H9 (cell line): Measurements from ENCODE around the gene LCE3B. TPM values are rescaled to one million over a fixed set of nuclear protein-coding genes. Genes with fewer than 3 reads are reported as not detected.

ENCODE experiments used
- DNase-seq: peaks from one replicate; pipeline ENCODE4 v3.0.0-alpha.2; 2017
- H2AFZ ChIP-seq: one replicate; pipeline ENCODE4 v1.6.1; 2013; ENCODE audit warnings: mild to moderate bottlenecking, low read length, control low read depth, moderate library complexity
- H2AK5ac ChIP-seq: 2 replicates; pipeline ENCODE4 v1.6.1; 2013; ENCODE audit warnings: low read length, control low read depth, mixed read lengths; ENCODE audit not compliant: insufficient read length
- H2BK120ac ChIP-seq: one replicate; pipeline ENCODE4 v1.6.1; 2013; ENCODE audit warnings: low read depth, mild to moderate bottlenecking, low read length, control low read depth, inconsistent platforms; ENCODE audit not compliant: poor library complexity, severe bottlenecking
- H2BK12ac ChIP-seq: 2 replicates; pipeline ENCODE4 v1.6.1; 2013; ENCODE audit warnings: low read length, control low read depth, mixed read lengths, low read depth; ENCODE audit not compliant: insufficient read length
- H2BK15ac ChIP-seq: 2 replicates; pipeline ENCODE4 v1.6.1; 2013; ENCODE audit warnings: low read depth, low read length, control low read depth
- H2BK20ac ChIP-seq: one replicate; pipeline ENCODE4 v1.6.1; 2013; ENCODE audit warnings: low read depth, mild to moderate bottlenecking, low read length, control low read depth, inconsistent platforms; ENCODE audit not compliant: poor library complexity, severe bottlenecking
- H2BK5ac ChIP-seq: 2 replicates; pipeline ENCODE4 v1.6.1; 2013; ENCODE audit warnings: low read length, control low read depth, mixed read lengths; ENCODE audit not compliant: insufficient read length
- H3K14ac ChIP-seq: 2 replicates; pipeline ENCODE4 v1.6.1; 2013; ENCODE audit warnings: low read length, control low read depth; ENCODE audit not compliant: insufficient read depth
- H3K18ac ChIP-seq: 2 replicates; pipeline ENCODE4 v1.6.1; 2013; ENCODE audit warnings: low read depth, mild to moderate bottlenecking, mixed read lengths, low read length, control low read depth; ENCODE audit not compliant: insufficient read length
- H3K23ac ChIP-seq: 2 replicates; pipeline ENCODE4 v1.6.1; 2013; ENCODE audit warnings: low read length, control low read depth, mixed read lengths, low read depth; ENCODE audit not compliant: insufficient read length
- H3K23me2 ChIP-seq: 2 replicates; pipeline ENCODE4 v1.6.1; 2013; ENCODE audit warnings: low read depth, mild to moderate bottlenecking, mixed read lengths, low read length, control low read depth; ENCODE audit not compliant: insufficient read length, poor library complexity, severe bottlenecking
- H3K27ac ChIP-seq: 2 replicates; pipeline ENCODE4 v1.5.1; 2013; ENCODE audit warnings: low read length, control low read depth, mixed read lengths, low read depth; ENCODE audit not compliant: insufficient read length
- H3K27me3 ChIP-seq: 2 replicates; pipeline ENCODE4 v1.6.1; 2013; ENCODE audit warnings: low read length, control low read depth, inconsistent platforms; ENCODE audit not compliant: insufficient read depth
- H3K4ac ChIP-seq: 2 replicates; pipeline ENCODE4 v1.6.1; 2013; ENCODE audit warnings: low read depth, mild to moderate bottlenecking, control low read depth, inconsistent platforms, low read length, moderate library complexity
- H3K4me1 ChIP-seq: 2 replicates; pipeline ENCODE4 v1.6.1; 2013; ENCODE audit warnings: low read length, control low read depth, inconsistent platforms; ENCODE audit not compliant: insufficient read depth
- H3K4me2 ChIP-seq: 2 replicates; pipeline ENCODE4 v1.6.1; 2013; ENCODE audit warnings: low read length, control low read depth, mixed read lengths; ENCODE audit not compliant: insufficient read length, insufficient read depth
- H3K56ac ChIP-seq: 2 replicates; pipeline ENCODE4 v1.6.1; 2013; ENCODE audit warnings: low read depth, mild to moderate bottlenecking, mixed read lengths, low read length, control low read depth; ENCODE audit not compliant: insufficient read length
- H3K79me1 ChIP-seq: 2 replicates; pipeline ENCODE4 v1.6.1; 2013; ENCODE audit warnings: low read depth, mild to moderate bottlenecking, moderate library complexity, low read length, control low read depth, inconsistent platforms; ENCODE audit not compliant: insufficient read depth, poor library complexity, severe bottlenecking
- H3K79me2 ChIP-seq: 2 replicates; pipeline ENCODE4 v1.6.1; 2013; ENCODE audit warnings: low read length, control low read depth, inconsistent platforms; ENCODE audit not compliant: insufficient read depth
- H3K9ac ChIP-seq: 2 replicates; pipeline ENCODE4 v1.6.1; 2013; ENCODE audit warnings: low read length, control low read depth, mixed read lengths; ENCODE audit not compliant: insufficient read length; ENCODE audit errors: extremely low read depth
- H3K9me3 ChIP-seq: one replicate; pipeline ENCODE4 v1.6.1; 2013; ENCODE audit warnings: low read depth, low read length, inconsistent platforms; ENCODE audit not compliant: control insufficient read depth
- H3T11ph ChIP-seq: one replicate; pipeline ENCODE4 v1.6.1; 2013; ENCODE audit warnings: mild to moderate bottlenecking, low read length, control low read depth, inconsistent platforms
- H4K20me1 ChIP-seq: one replicate; pipeline ENCODE4 v1.6.1; 2013; ENCODE audit not compliant: control insufficient read depth, insufficient read length, insufficient read depth
- H4K5ac ChIP-seq: 2 replicates; pipeline ENCODE4 v1.6.1; 2013; ENCODE audit warnings: low read depth, mild to moderate bottlenecking, mixed read lengths, low read length, control low read depth; ENCODE audit not compliant: insufficient read length
- H4K8ac ChIP-seq: replicated peaks from 2 replicates; pipeline ENCODE4 v1.6.1; 2013; ENCODE audit warnings: low read length, control low read depth, mixed read lengths, low read depth; ENCODE audit not compliant: insufficient read length
- H4K91ac ChIP-seq: 2 replicates; pipeline ENCODE4 v1.6.1; 2013; ENCODE audit warnings: low read depth, mild to moderate bottlenecking, moderate library complexity, mixed read lengths, low read length, control low read depth; ENCODE audit not compliant: insufficient read length
- H3K27ac Mint-ChIP-seq, 3 experiments: 2 replicates in 2 of 3; 3 replicates in 1 of 3; pipeline ENCODE4 v1.8.0; 2020 to 2021; ENCODE audit warnings: mixed read lengths in 3 of 3, mild to moderate bottlenecking in 1 of 3, moderate library complexity in 1 of 3
- H3K27me3 Mint-ChIP-seq: 2 replicates; pipeline ENCODE4 v1.8.0; 2021; ENCODE audit warnings: low read depth, mild to moderate bottlenecking, moderate library complexity, mixed read lengths
- H3K36me3 Mint-ChIP-seq, 3 experiments: 2 replicates in 2 of 3; 3 replicates in 1 of 3; pipeline ENCODE4 v1.8.0; 2020 to 2021; ENCODE audit warnings: low read depth in 3 of 3, mixed read lengths in 3 of 3; ENCODE audit not compliant: insufficient read depth in 1 of 3
- H3K4me1 Mint-ChIP-seq, 2 experiments: 2 replicates each; pipeline ENCODE4 v1.8.0; 2020; ENCODE audit warnings: mixed read lengths in 2 of 2
- H3K4me3 Mint-ChIP-seq, 2 experiments: 2 replicates in 1 of 2; 3 replicates in 1 of 2; pipeline ENCODE4 v1.8.0; 2020 to 2021; ENCODE audit warnings: mild to moderate bottlenecking in 2 of 2, mixed read lengths in 2 of 2, moderate library complexity in 1 of 2
- H3K9me3 Mint-ChIP-seq, 2 experiments: 2 replicates in 1 of 2; 3 replicates in 1 of 2; pipeline ENCODE4 v1.8.0; 2020; ENCODE audit warnings: mild to moderate bottlenecking in 2 of 2, mixed read lengths in 2 of 2, moderate library complexity in 1 of 2
- WGBS: extraction: QIAGEN DNeasy Blood & Tissue Kit; methylation state at CpG from one replicate; pipeline ENCODE4 v1.1.7; 2013; ENCODE audit warnings: missing lambda C conversion rate, low lambda C conversion rate, mixed read lengths; ENCODE audit not compliant: insufficient read length; ENCODE audit errors: extremely low coverage; 5-methylcytosine and 5-hydroxymethylcytosine counted together
- total RNA-seq: library from RNA; stranded (reverse); gene quantifications from 2 replicates; pipeline ENCODE4 v1.2.1, GENCODE V29; 2021
- TF ChIP-seq, protein P1 (sequence below): fragments of 200-600 bp; sonication (generic); conservative IDR thresholded peaks from 3 replicates; pipeline ENCODE4 v1.8.0; 2021; ENCODE audit warnings: antibody characterized with exemption, mild to moderate bottlenecking

The LCE3B gene
- total RNA-seq, 1 experiment from 2014 or later = not detected

DNA sequence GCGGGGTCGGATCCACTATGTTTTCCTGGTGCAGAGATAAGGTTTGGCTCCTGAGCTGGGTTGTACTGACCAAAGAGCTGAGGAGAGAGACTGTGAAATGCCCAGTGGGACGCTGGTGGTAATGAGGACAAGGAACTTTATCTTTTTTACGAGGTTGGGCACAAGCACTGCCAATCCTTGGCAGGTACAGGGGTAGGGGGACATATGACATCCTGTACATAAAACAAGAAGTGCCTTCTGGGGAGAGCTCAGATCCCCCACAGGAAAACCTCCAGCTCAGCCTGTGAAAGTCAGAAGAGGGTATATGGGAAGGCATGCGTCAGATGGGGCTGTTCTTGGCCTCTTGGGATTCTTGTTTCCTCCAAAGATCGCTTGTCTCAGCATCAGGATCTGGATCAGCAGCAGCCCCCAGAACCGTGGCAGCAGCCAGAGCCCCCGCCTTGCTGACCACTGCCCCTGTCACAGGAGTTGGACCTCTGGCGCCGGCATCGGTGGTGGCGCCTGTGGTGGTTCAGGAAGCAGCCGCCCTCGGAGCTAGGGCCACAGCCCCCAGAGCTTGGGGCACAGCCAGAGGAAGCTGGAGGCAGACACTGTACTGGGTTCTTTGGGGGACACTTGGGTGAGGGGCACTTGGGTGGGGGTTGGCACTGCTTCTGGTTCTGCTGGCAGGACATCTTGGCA is 47.9 kb upstream of the LCE3B start:
- no peaks in the 10 kb centered on the region for H3K23me2 ChIP-seq
- H3K14ac ChIP-seq = no peak overlapping the region
- H4K20me1 ChIP-seq = no peaks in the 10 kb centered on the region
- Mint-ChIP-seq H3K27me3 (no peaks in the 10 kb centered on the region; the same call in 1 of the 2 replicates), H3K4me1 (no peaks in the 10 kb centered on the region), H3K27ac (no peak overlapping the region), H3K36me3 (peaks cover 10 to 42% (median 18%) of the 10 kb centered on the region in 3 experiments; a peak in 6 of 7 replicates), H3K4me3 (no peak overlapping the region), H3K9me3 (peaks cover 96 to 100% of the 10 kb centered on the region in 2 experiments)
- H2BK15ac ChIP-seq = no peak overlapping the region
- no peak overlapping the region for H2BK5ac ChIP-seq
- no peak overlapping the region for H3T11ph ChIP-seq
- no peak overlapping the region for H3K18ac ChIP-seq
- H3K9me3 ChIP-seq = peaks cover 74% of the 10 kb centered on the region
- no peak overlapping the region for H2AFZ ChIP-seq
- TF ChIP-seq, protein P1, sequence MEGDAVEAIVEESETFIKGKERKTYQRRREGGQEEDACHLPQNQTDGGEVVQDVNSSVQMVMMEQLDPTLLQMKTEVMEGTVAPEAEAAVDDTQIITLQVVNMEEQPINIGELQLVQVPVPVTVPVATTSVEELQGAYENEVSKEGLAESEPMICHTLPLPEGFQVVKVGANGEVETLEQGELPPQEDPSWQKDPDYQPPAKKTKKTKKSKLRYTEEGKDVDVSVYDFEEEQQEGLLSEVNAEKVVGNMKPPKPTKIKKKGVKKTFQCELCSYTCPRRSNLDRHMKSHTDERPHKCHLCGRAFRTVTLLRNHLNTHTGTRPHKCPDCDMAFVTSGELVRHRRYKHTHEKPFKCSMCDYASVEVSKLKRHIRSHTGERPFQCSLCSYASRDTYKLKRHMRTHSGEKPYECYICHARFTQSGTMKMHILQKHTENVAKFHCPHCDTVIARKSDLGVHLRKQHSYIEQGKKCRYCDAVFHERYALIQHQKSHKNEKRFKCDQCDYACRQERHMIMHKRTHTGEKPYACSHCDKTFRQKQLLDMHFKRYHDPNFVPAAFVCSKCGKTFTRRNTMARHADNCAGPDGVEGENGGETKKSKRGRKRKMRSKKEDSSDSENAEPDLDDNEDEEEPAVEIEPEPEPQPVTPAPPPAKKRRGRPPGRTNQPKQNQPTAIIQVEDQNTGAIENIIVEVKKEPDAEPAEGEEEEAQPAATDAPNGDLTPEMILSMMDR = no peak
- no peaks in the 10 kb centered on the region for H3K27me3 ChIP-seq
- H2BK20ac ChIP-seq = no peak overlapping the region
- WGBS = no CpG with 5 or more reads among the region's 14 CpGs
- no peaks in the 10 kb centered on the region for H3K4me1 ChIP-seq
- H2BK120ac ChIP-seq = no peak overlapping the region
- DNase-seq = no peak
- H3K23ac ChIP-seq = no peak overlapping the region
- H2AK5ac ChIP-seq = no peak overlapping the region
- no peak overlapping the region for H4K8ac ChIP-seq
- H3K4me2 ChIP-seq = no peak overlapping the region
- no peak overlapping the region for H3K9ac ChIP-seq
- H3K79me1 ChIP-seq = no peaks in the 10 kb centered on the region
- no peaks in the 10 kb centered on the region for H3K79me2 ChIP-seq
- H3K4ac ChIP-seq = no peak overlapping the region
- H3K27ac ChIP-seq = no peak overlapping the region
- H3K56ac ChIP-seq = no peak overlapping the region
- no peak overlapping the region for H4K91ac ChIP-seq
- no peak overlapping the region for H2BK12ac ChIP-seq
- H4K5ac ChIP-seq = no peak overlapping the region
